ENCODE measurements around the gene PRKCH.
"Not testable (repeated sequence)": the region's sequence is repeated elsewhere in the genome, so short reads cannot be mapped to it uniquely, and the experiment has no call there.

Gene PRKCH

DNA sequence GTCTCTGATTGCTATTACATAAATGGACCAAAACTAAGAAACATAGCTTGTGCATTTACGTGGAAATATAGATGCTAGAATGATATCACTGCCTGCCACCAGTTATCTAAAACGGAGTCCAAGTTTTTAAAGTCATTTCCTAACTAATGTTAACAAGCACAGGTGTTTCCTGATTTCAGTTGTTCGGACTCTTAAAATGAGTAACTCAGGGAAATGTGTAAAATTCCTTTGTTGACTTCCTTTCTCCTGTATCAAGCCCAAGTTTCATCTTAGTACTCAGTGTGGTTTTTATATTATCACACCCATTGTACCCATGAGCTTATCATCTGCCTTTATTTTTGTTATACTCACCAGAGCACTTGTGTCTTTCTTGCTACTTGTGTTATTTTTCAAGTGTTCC, 13.2 kb upstream of the PRKCH start:
- DNase-seq (ENCODE audit: low read depth in 2 of 2): no peak

- not testable (repeated sequence) for DNase-seq (ENCODE audit: low read depth in 2 of 2)
Measured at GRCh38 chr14:61308701-61309100, 12.7 kb upstream of the PRKCH start.

- no peak for DNase-seq (ENCODE audit: low read depth in 2 of 2)
Measured at GRCh38 chr14:61315313-61315712, 6.1 kb upstream of the PRKCH start.

- no peak for DNase-seq (ENCODE audit: low read depth in 2 of 2)
Measured at GRCh38 chr14:61319086-61319485, 2.3 kb upstream of the PRKCH start.

DNA sequence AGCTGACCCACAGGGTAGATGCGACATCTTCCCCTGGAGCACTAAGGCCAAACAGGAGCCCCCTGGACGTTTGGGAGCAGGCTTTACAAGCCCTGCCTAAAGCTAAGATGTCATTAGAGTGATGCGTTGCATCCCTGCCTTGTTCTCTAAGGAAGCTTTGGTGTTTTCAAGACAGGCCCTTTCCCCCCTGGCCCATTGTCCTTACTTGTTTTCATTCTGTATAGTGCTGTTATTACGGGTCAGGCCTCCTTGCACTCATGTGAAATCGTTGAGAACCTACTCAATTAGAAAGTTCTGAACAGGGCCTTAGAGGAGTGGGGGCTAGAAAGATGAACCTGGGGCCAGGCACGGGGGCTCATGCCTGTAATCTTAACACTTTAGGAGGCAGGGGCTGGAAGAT, 1.7 kb upstream of the PRKCH start:
- no peak for DNase-seq (ENCODE audit: low read depth in 2 of 2)

DNA sequence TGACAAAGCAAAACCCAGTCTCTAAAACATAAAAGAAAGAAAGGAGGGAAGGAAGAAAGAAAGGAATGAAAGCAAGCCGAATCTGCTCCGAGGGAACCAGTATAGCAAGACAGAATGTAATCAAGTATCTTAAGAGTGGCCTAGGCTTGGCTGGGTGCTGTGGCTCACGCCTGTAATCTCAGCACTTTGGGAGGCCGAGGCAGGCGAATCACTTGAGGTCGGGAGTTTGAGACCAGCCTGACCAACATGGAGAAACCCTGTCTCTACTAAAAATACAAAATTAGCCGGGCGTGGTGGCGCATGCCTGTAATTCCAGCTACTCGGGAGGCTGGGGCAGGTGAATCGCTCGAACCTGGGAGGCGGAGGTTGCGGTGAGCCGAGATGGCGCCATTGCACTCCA, 1.2 kb upstream of the PRKCH start:
- DNase-seq (ENCODE audit: low read depth in 2 of 2): not testable (repeated sequence)

- DNase-seq (ENCODE audit: low read depth in 2 of 2): no peak
Measured at GRCh38 chr14:61320806-61321384, 484 bp upstream of the PRKCH start.

DNA sequence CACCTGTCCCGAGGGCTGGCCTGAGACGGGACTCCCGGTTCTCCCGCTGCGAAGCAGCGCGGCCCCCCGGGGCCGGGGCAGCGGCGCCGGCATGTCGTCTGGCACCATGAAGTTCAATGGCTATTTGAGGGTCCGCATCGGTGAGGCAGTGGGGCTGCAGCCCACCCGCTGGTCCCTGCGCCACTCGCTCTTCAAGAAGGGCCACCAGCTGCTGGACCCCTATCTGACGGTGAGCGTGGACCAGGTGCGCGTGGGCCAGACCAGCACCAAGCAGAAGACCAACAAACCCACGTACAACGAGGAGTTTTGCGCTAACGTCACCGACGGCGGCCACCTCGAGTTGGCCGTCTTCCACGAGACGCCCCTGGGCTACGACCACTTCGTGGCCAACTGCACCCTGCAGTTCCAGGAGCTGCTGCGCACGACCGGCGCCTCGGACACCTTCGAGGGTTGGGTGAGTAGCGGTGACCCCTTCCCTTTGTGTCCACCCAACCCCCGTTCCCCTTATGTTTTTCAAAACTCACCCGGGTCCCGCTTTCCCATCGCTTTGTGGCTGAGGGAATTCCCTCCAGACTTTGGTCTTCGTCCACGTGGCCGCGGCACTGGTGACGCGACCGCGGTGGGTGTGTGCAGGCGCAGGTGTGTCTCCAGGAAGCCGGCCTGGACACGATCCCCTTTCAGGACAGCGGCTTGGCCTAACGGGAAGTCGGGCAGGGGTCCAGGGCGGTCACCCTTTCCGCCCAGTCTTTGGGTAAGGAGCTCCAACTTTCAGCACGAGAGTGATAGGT, 826 bp downstream of the PRKCH start:
- no peak for DNase-seq (ENCODE audit: low read depth in 2 of 2)

GRCh38 chr14:61322799-61323290, 1.5 kb downstream of the PRKCH start:
- no peak for DNase-seq (ENCODE audit: low read depth in 2 of 2)

- no peak for DNase-seq (ENCODE audit: low read depth in 2 of 2)
Measured at GRCh38 chr14:61323970-61324369, 2.6 kb downstream of the PRKCH start.

DNA sequence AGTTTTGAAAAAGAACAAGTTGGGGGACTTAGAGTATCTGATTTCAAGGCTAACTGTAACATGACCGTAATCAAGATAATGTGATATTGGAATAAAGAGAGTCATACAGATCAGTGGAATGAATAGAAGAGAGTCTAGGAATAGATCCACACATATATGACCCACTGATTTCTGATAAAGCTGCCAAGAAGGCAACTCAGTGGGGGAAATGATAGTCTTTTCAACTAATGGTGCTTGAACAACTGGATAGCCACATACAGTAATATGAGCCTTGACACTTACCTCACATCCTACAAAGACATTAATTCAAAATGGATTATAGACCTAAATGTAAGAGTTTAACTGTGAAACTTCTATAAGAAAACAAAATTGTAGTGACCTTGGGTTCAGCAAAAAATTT, 3.8 kb downstream of the PRKCH start:
- DNase-seq (ENCODE audit: low read depth in 2 of 2): no peak

- DNase-seq (ENCODE audit: low read depth in 2 of 2): no peak
Measured at GRCh38 chr14:61326146-61326545, 4.8 kb downstream of the PRKCH start.

DNA sequence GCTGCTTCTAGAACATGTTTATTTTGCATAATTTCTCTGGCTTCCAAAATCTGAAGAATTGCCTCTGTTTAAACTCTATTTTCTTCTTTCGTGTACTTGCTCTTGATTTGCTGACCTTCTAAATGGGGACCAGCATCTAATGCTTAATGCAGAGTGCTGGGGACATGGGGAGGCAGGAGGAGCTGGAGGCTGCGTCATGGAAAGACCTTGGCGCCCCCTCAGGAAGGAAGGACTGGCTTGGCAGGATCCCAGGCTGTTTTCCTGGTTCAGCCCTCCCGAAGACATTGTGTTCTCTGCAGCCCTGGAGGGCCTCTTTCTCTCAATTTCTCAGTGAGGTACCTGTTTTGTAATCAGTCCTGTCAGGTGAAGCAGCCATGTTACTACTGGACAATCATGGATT, 5.5 kb downstream of the PRKCH start:
- no peak for DNase-seq (ENCODE audit: low read depth in 2 of 2)

DNA sequence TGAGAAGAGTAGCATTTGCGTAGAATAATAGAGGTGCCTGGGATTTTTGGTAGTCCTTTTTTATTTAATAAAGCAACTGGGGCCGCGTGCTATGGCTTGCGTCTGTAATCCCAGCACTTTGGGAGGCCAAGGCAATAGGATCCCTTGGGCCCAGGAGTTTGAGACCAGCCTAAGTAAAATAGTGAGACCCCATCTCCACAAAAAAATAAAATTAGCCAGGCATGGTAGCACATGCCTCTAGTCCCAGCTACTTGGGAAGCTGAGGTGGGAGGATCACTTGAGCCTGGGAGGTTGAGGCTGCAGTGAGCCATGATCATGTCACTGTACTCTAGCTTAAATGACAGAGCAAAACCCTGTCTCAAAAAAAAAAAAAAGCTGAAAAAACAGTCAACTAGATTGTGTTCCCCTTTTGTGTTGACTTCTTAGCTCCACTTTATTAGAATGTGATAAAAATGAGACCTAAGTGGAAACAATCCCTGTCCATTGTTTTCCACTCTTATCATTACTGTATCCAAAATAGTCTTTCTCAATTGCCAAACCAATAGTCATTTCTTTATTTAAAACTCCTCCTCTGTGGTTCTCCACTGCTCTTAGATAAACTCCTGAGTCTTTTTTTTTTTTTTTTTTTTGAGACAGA, 7.4 kb downstream of the PRKCH start:
- DNase-seq (ENCODE audit: low read depth in 2 of 2): no peak

DNA sequence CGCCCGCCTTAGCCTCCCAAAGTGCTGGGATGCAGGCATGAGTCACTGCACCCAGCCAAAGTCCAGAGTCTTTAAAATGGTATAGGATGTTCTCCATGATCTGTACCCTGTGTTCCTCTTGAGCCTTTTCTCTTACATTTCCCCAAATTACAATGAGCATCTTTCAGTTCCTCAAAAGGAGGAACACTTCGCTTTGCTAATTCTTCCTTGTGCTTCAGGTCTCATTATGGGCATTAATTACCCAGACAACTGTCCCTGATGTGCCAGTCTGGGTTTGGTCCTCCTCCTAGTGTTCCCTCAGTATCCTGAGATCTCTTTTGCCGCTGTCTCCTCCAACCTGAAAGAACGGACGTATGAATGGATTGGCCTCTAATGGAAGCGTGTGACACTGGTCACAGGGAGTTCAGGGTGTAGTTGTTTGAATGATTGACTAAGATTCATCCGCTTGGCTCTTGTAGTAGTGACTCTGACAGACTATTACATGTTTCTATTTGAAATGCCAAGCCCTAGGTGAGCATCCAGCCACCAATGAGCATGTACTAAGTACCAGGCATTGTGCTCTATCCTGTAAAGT, 8.2 kb downstream of the PRKCH start:
- no peak for DNase-seq (ENCODE audit: low read depth in 2 of 2)

DNA sequence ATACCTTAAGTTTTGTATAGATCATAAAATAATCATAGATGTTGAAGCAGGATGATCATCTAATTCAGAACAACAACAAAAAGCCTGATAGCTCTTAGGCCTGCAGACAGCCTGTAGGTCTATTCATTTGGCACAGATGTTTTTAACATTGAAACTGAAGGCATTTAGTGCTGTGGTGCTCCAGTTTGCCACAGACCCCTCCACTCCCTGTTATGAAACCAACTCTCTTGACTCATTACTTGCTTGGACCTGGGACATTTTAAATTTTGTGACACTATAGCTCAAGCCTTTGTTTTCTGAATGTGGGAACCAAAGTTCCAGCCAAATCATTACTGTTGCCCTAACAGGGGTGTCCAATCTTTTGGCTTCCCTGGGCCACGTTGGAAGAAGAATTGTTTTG, 9.1 kb downstream of the PRKCH start:
- DNase-seq (ENCODE audit: low read depth in 2 of 2): no peak

DNA sequence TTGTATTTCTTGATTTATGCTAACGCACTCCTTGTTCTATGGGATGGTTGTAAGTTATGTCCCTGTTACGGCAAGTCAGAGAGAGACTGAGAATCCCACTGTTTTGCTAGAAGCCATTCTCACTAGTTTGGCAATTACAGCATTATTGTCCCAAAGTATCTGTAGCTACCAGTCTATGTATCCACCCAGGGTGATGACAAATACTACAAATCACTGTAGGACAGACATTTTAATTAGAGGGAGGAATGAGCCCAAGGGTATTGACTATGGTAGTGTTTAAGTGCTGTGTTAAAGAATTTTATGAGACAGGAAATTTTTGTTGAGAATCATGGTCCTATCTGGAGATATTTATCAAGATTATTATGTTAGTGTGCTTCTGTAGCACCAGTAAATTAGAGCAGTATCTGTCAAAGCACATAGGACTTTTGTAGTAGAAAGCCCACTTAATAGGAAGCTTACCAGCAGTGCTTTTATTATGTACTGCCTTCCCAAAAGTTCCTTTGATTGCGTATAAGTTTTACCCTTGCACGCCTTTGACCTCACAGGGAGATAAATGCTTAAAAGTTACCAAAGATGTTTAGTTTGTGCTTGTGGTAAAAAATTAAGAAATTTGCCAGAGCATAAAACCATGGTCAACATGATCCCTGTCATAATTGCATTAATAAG, 10.7 kb downstream of the PRKCH start:
- DNase-seq (ENCODE audit: low read depth in 2 of 2): no peak

DNA sequence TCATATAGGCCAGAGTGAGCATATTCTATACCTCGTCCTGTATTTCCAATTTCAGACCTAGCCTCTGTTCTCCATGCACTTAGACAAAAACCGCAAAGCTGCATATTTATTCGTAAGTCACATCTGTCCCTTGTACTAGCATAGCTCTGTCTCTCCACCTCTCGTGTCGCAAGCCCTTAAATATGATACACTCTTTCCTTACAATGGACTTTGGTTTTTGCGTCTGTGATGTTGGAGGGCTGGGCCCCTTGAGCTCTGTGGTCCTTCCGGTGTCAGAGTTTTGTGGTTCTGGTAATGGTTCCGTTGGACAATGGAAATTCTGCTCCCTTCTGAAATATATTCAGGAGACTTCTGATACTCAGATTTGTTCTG, 11.3 kb downstream of the PRKCH start:
- no peak for DNase-seq (ENCODE audit: low read depth in 2 of 2)

- no peak for DNase-seq (ENCODE audit: low read depth in 2 of 2)
Measured at GRCh38 chr14:61333087-61333486, 11.7 kb downstream of the PRKCH start.

DNA sequence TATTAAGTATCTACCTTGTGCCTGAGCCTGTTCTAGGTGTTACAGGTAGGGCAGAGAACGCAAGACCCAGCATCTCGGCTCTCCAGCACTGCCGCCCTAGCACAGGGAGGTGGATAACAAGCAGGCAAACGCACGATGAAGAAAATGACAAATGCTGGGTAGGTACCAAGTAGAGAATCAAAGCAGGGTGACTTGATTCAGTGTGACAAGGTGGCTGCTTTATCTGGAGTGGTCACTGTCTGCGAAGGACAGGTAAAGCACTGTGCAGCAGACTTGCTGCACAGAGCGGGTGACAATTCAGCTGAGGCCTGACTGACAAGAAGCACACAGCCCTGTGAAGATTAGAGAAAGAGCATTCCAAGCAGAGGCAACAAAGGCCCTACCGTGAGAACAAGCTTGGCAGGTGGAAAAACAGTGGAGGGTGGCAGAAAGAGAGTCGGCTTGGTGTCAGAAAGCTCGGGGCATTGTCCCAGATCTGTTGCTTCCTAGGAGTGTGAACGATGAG, 12.9 kb downstream of the PRKCH start:
- no peak for DNase-seq (ENCODE audit: low read depth in 2 of 2)

GRCh38 chr14:61335049-61335448, 13.7 kb downstream of the PRKCH start:
- no peak for DNase-seq (ENCODE audit: low read depth in 2 of 2)

GRCh38 chr14:61335671-61336275, 14.4 kb downstream of the PRKCH start:
- DNase-seq (ENCODE audit: low read depth in 2 of 2): no peak
